ENCODE measurements around the gene ADPRS.

The ADPRS gene

DNA sequence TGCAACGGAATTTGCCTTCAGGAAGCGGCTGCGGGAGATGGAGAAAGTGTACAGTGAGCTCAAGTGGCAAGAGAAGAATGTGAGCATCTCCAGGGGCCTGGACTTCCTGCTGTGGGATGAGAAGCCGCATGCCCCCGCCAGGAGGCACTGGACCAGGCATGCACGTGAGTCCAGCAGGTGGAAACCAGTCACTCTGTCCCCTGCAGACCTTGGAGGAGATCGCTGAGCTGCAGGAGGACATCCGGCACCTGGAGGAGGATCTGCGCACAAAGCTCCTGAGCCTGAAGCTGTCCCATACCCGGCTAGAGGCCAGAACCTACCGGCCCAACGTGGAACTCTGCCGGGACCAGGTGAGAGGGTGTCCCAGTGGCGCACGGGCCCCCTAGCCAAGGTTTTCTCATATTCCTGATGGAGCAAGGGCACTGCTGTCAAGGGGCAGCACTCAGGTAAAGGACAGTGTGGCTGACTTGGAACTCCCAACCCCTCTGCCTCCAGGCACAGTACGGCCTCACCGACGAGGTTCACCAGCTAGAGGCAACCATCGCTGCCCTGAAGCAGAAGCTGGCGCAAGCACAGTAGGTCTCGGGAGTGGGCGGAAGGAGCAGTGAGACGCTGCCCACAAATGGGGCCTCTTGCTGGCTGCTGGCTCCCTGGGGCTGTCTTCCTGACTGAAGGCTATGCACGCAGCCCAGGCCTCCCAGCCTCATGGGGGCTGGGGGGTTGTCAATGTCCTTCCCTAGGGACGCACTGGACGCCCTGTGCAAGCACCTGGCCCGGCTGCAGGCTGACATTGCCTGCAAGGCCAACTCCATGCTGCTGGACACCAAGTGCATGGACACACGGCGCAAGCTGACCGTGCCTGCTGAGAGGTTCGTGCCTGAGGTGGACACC, 1.2 kb upstream of the ADPRS start:
- DNase-seq (ENCODE audit: insufficient read length, low spot score) (no peak), FAIRE-seq (no peak)
- TF ChIP-seq, protein P1, sequence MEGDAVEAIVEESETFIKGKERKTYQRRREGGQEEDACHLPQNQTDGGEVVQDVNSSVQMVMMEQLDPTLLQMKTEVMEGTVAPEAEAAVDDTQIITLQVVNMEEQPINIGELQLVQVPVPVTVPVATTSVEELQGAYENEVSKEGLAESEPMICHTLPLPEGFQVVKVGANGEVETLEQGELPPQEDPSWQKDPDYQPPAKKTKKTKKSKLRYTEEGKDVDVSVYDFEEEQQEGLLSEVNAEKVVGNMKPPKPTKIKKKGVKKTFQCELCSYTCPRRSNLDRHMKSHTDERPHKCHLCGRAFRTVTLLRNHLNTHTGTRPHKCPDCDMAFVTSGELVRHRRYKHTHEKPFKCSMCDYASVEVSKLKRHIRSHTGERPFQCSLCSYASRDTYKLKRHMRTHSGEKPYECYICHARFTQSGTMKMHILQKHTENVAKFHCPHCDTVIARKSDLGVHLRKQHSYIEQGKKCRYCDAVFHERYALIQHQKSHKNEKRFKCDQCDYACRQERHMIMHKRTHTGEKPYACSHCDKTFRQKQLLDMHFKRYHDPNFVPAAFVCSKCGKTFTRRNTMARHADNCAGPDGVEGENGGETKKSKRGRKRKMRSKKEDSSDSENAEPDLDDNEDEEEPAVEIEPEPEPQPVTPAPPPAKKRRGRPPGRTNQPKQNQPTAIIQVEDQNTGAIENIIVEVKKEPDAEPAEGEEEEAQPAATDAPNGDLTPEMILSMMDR (IDR thresholded peaks at IDR 0.05; ENCODE audit: insufficient read depth, missing control alignments), result no peak

DNA sequence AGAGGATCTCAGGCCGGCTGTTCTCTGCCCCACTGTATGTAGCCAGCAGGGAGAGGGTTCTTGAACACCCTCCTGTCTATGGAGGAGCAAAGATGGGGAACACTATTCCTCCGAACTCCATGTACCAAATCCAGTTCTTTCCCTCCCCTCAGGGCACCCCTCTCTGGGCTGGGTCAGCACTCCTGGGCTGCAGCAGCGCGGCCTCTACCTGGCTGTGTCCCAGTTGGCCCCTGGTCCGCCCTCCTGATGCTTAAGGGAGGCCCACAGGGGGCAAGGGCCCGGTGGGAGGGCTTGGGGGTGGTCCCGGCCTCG, 471 bp upstream of the ADPRS start:
- TF ChIP-seq, protein P1 (IDR thresholded peaks at IDR 0.05; ENCODE audit: insufficient read depth, missing control alignments), result no peak
- DNase-seq (ENCODE audit: insufficient read length, low spot score) (no peak), FAIRE-seq (no peak)

DNA sequence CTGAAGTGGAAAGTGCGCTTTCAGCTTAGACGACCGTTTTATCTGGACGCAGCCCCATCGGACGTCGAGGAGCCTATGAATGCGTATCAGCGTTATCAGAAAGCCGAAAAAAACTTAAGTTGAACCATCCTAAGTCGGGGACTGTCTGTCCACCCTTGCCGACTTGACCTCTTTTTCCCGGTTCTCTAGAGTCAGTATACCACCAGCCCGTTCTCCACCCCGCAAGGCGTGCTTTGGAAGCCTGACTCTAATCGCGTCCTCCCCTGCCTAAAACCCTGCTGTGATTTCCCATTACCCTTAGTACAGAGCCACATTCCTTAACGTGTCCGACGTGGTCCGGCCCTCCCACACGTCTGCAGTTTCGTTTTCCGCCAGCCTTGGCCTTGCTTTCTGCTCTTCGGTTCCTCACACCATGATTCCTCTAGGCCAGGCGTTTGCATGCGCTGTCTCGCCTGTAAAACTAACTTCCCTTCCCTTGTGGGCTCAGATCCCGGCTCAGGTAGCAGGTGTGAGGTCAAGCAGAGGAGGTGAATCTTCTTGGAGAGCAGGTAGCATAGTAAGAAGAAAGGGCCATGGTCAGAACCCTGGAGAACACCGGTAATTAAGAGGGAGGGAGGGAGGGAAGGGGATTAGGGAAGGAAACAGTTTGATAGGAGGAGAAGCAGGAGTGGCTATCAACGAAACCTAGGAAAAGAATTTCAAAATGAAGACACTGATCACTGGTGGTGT, 865 bp downstream of the ADPRS start:
- TF ChIP-seq, protein P1 (IDR thresholded peaks at IDR 0.05; ENCODE audit: insufficient read depth, missing control alignments), result no peak
- FAIRE-seq, result no peak
- no peak for DNase-seq (ENCODE audit: insufficient read length, low spot score)

DNA sequence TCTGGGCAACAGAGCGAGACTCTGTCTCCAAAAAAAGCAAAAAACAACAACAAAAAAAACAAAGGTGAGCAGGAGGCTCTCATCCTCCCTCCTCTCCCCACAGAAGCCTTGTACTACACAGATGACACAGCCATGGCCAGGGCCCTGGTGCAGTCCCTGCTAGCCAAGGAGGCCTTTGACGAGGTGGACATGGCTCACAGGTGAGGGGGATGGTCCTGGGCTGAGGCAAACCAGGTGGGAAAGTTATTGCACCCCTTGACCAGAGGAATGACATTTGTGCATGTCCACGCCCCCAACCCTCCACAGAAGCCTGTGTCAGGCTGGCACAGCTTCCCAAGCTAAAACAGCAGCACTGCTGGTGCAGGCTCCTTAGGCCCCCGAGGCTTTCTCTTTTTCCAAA, 2.4 kb downstream of the ADPRS start:
- no peak for FAIRE-seq
- no peak for DNase-seq (ENCODE audit: insufficient read length, low spot score)
- TF ChIP-seq, protein P1 (IDR thresholded peaks at IDR 0.05; ENCODE audit: insufficient read depth, missing control alignments), result no peak

DNA sequence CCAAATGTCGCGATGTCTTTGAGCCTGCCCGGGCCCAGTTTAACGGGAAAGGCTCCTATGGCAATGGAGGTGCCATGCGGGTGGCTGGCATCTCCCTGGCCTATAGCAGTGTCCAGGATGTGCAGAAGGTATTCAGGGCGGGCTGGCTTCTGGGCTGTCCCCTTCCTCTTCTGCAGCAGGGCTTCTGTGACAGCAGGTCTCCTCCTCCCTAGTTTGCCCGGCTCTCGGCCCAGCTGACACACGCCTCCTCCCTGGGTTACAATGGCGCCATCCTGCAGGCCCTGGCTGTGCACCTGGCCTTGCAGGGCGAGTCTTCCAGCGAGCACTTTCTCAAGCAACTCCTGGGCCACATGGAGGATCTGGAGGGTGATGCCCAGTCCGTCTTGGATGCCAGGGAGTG, 3.0 kb downstream of the ADPRS start:
- no peak for DNase-seq (ENCODE audit: insufficient read length, low spot score)
- no peak for FAIRE-seq
- TF ChIP-seq, protein P1 (IDR thresholded peaks at IDR 0.05; ENCODE audit: insufficient read depth, missing control alignments), result no peak

DNA sequence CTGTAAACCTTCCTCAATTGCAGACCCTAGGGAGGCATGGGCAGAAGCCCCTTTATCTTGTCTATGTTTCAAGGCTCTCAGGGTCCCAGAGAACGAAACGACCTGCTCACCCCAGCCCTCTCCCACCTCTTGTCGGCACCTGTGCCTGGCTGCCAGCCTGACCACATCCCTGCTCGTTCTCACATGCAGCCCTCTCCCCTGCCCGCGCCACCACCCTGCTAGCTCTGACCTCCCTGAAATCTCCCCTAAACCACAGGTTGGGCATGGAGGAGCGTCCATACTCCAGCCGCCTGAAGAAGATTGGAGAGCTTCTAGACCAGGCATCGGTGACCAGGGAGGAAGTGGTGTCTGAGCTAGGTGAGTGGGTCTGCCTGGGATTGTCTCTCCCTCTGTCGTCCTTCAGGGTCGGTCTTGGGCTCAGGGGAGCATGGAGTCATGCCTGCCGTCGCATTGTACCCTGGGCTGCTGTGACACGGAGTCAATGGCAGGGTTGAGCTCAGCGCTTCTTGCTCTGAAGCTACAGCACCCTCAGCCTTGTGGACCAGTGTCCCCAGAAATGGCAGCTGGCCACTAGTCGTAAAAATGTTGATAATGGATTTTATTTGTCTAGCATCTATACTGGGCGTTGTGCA, 3.6 kb downstream of the ADPRS start:
- no peak for DNase-seq (ENCODE audit: insufficient read length, low spot score)

More for the DNA sequence above, 3.6 kb downstream of the ADPRS start:
- no peak for FAIRE-seq
- TF ChIP-seq, protein P1 (IDR thresholded peaks at IDR 0.05; ENCODE audit: insufficient read depth, missing control alignments), result no peak
